GM12878 (cell line): Measurements from ENCODE around the gene HMOX2. TPM values are rescaled to one million over a fixed set of nuclear protein-coding genes. Genes with fewer than 3 reads are reported as not detected.

ENCODE experiments used
- ATAC-seq: fragments of 200-7000 bp; cut with Tn5 transposase; 3 replicates; pipeline ENCODE4 v1.9.1; 2020; ENCODE audit warnings: mild to moderate bottlenecking, moderate library complexity
- BruUV-seq: library from RNA; stranded (reverse); fragments of 400-500 nt; replicated peaks from 2 replicates; lab custom pipeline; 2021; lab: Mats Ljungman, UMichigan
- CTCF ChIA-PET: fragments of 300-600 bp; sonication (Branson Sonifier 250); formaldehyde crosslinking; extraction: SDS; loops from one replicate; lab custom pipeline; 2021; ENCODE audit warnings: inconsistent platforms; lab: Yijun Ruan, JAX
- POLR2A ChIA-PET: fragments of 350-600 bp; formaldehyde crosslinking; extraction: SDS; loops from one replicate; lab custom pipeline; 2021; ENCODE audit warnings: inconsistent platforms; lab: Charles Lee
- RAD21 ChIA-PET: fragments of 300-600 bp; sonication (Branson Sonifier 250); formaldehyde crosslinking; loops from one replicate; lab custom pipeline; 2023; ENCODE audit warnings: antibody characterized with exemption; ENCODE audit not compliant: unreplicated experiment; lab: Charles Lee
- SMC1A ChIA-PET: fragments of 300-600 bp; sonication (Branson Sonifier 250); formaldehyde crosslinking; loops from one replicate; lab custom pipeline; 2023; ENCODE audit not compliant: unreplicated experiment, uncharacterized antibody; lab: Charles Lee
- DNase-seq: peaks from one replicate; pipeline ENCODE4 v3.0.0-alpha.2; 2011; ENCODE audit warnings: low read depth, low spot score
- FAIRE-seq: peaks from 3 replicates; lab custom pipeline; 2011; peaks lifted over from hg19 to GRCh38; lab: Jason Lieb, UNC
- H2AFZ ChIP-seq: 2 replicates; pipeline ENCODE4 v1.6.0; 2011; ENCODE audit warnings: low read depth, low read length, control low read depth; ENCODE audit not compliant: control insufficient read depth
- H3K27ac ChIP-seq: 2 replicates; pipeline ENCODE4 v1.5.1; 2011; ENCODE audit warnings: control low read depth; ENCODE audit not compliant: control insufficient read depth, insufficient read depth
- H3K27me3 ChIP-seq, 2 experiments: replicated peaks in 1 of 2; 2 replicates each; pipeline versions ENCODE4 v1.6.0 to v1.6.1; 2011; ENCODE audit warnings: low read length in 1 of 2; ENCODE audit not compliant: control insufficient read depth in 2 of 2, insufficient read depth in 2 of 2
- H3K36me3 ChIP-seq, 2 experiments: 2 replicates each; pipeline ENCODE4 v1.5.1; 2011; ENCODE audit warnings: low read length in 1 of 2; ENCODE audit not compliant: control insufficient read depth in 2 of 2, insufficient read depth in 2 of 2
- H3K4me1 ChIP-seq: 2 replicates; pipeline ENCODE4 v1.6.1; 2011; ENCODE audit warnings: mild to moderate bottlenecking, low read length, moderate library complexity, mixed read lengths; ENCODE audit not compliant: control insufficient read depth, insufficient read depth
- H3K4me2 ChIP-seq: 2 replicates; pipeline ENCODE4 v1.6.0; 2011; ENCODE audit warnings: control low read depth; ENCODE audit not compliant: control insufficient read depth, insufficient read depth
- H3K4me3 ChIP-seq: fragments of 200-600 bp; sonication (generic); 2 replicates; pipeline ENCODE4 v1.5.1; 2016
- H3K79me2 ChIP-seq: 2 replicates; pipeline ENCODE4 v1.6.0; 2011; ENCODE audit warnings: low read length; ENCODE audit not compliant: control insufficient read depth, insufficient read depth
- H3K9ac ChIP-seq: 2 replicates; pipeline ENCODE4 v1.8.0; 2011; ENCODE audit warnings: low read length, control low read depth, mixed read lengths; ENCODE audit not compliant: control insufficient read depth, insufficient read depth
- H3K9me3 ChIP-seq: replicated peaks from 3 replicates; pipeline ENCODE4 v1.5.1; 2011; ENCODE audit warnings: mild to moderate bottlenecking, low read length; ENCODE audit not compliant: control insufficient read depth, insufficient read depth
- H4K20me1 ChIP-seq: 2 replicates; pipeline ENCODE4 v1.6.0; 2011; ENCODE audit not compliant: control insufficient read depth, insufficient read depth
- ATF2 ChIP-seq: IDR thresholded peaks from 2 replicates; pipeline ENCODE4 v1.6.1; 2012; ENCODE audit warnings: low read length, inconsistent platforms
- CHD4 ChIP-seq: fragments of 200-600 bp; sonication (generic); IDR thresholded peaks from 2 replicates; pipeline ENCODE4 v1.6.1; 2016; ENCODE audit warnings: mild to moderate bottlenecking
- EED ChIP-seq: sonication (generic); IDR thresholded peaks from 2 replicates; pipeline ENCODE4 v1.6.1; 2016; ENCODE audit warnings: antibody characterized with exemption, low read depth
- JUND ChIP-seq: IDR thresholded peaks from 2 replicates; pipeline ENCODE4 v1.6.1; 2012; ENCODE audit warnings: low read depth, mild to moderate bottlenecking, low read length, improper control_type of control experiment, moderate library complexity
- MEF2B ChIP-seq: fragments of 450-650 bp; IDR thresholded peaks from 2 replicates; pipeline ENCODE4 v1.6.1; 2018; ENCODE audit warnings: mild to moderate bottlenecking, moderate library complexity; ENCODE audit not compliant: partially characterized antibody, poor library complexity, severe bottlenecking
- PBX3 ChIP-seq: IDR thresholded peaks from 2 replicates; pipeline ENCODE4 v1.6.1; 2011; ENCODE audit warnings: mild to moderate bottlenecking, low read depth, low read length, moderate library complexity; ENCODE audit not compliant: insufficient replicate concordance
- SIX5 ChIP-seq: IDR thresholded peaks from 2 replicates; pipeline ENCODE4 v1.6.1; 2011; ENCODE audit warnings: mild to moderate bottlenecking, low read depth, low read length, moderate library complexity; ENCODE audit not compliant: severe bottlenecking
- WGBS: methylation state at CpG from one replicate; pipeline ENCODE4 v1.1.6; 2016; ENCODE audit warnings: low lambda C conversion rate; ENCODE audit not compliant: insufficient replicate concordance, insufficient coverage; ENCODE audit errors: missing lambda C conversion rate; 5-methylcytosine and 5-hydroxymethylcytosine counted together
- in situ Hi-C: fragments of 300-500 bp; cut with MboI; formaldehyde crosslinking; loops from 9 replicates; pipeline ENCODE4 v1.14.3; 2018; ENCODE audit warnings: mixed read lengths
- intact Hi-C: fragments of 100-400 bp; cut with micrococcal nuclease; formaldehyde crosslinking; loops from one replicate; pipeline ENCODE4 v1.14.2; 2022; ENCODE audit not compliant: unreplicated experiment
- polyA plus RNA-seq, 11 experiments: library from polyadenylated mRNA; depleted of rRNA in 4 of 11; unstranded in 6 of 11; stranded (reverse) in 5 of 11; fragments of >200 nt; fragmentation: Nextera tagmentation in 4 of 11; fragmentation: Illumina TruSeq in 1 of 11; extraction: Ambion mirVana in 4 of 11; extraction: Trizol in 1 of 11; gene quantifications; 1 replicate in 1 of 11; 2 replicates in 10 of 11; pipeline versions ENCODE4 v1.2.1 to v1.2.3, GENCODE V29; 2011 to 2016; ENCODE audit warnings: inconsistent platforms in 2 of 11, missing spikeins in 2 of 11, low read depth in 1 of 11
- total RNA-seq, 4 experiments: library from RNA; depleted of rRNA in 3 of 4; stranded (reverse); fragments of >200 nt in 3 of 4; fragmentation: Illumina TruSeq in 1 of 4; extraction: Trizol in 1 of 4; gene quantifications; 2 replicates each; pipeline versions ENCODE4 v1.2.1 to v1.2.3, GENCODE V29; 2013 to 2021
- TF ChIP-seq, protein P1 (sequence below): fragments of 450-650 bp; formaldehyde crosslinking; IDR thresholded peaks from 2 replicates; pipeline ENCODE4 v1.4.0; 2022; ENCODE audit warnings: mild to moderate bottlenecking, moderate library complexity

HMOX2 gene
- total and polyA plus RNA-seq, 10 of the 15 experiments (the other 5 are each of a cell fraction or from before 2014, with no cell fraction given), result 26.4 to 111 (median 57.8) TPM

DNA sequence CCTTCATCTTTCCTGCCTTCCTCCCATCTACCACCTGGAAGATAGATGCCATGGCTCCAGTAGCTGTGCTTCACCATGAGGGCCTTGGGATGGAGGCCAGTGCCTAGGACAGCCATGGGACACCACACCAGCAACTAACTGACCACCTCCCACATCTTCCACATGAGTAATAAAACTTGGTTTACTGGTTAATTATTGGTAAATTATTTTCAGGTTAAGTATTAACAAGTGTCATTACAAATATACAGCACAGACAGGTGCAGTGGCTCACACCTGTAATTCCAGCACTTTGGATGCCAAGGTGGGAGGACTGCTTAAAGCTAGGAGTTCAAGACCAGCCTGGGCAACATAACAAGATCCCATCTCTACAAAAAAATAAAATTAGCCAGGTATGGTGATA lies 48.4 kb downstream of the HMOX2 start (continued):
- no peak for TF ChIP-seq MEF2B
- no peak for TF ChIP-seq PBX3

DNA sequence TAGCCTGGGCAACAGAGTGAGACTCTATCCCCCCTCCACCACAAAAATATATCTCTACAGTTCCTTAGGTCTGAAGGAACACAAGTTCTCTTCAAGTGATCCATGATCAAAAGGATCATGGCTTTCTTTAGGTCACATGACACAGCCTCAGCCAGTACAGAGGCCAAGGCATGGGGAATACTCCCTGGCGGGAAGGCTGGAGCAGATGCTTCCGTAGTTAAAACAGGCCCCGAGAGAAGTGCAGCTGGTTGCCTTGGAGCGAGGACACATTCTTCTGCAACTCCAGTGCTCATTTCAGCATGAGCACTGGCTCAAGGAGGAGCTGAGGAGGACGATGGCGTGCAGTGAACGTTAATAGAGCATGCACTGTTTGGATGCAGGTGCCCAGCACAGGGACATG lies 48.9 kb downstream of the HMOX2 start:
- RAD21 ChIA-PET, result no interaction called here

More for the DNA sequence above, 48.9 kb downstream of the HMOX2 start:
- Histone ChIP-seq H3K4me2 (no peak overlapping the region), H3K27ac (no peak overlapping the region), H3K79me2 (no peaks in the 10 kb centered on the region), H3K36me3 (no peaks in the 10 kb centered on the region; a peak in 1 of 4 replicates), H3K4me1 (peaks cover 17% of the 10 kb centered on the region), H2AFZ (no peak overlapping the region), H3K9me3 (no peaks in the 10 kb centered on the region), H3K4me3 (no peak overlapping the region), H3K27me3 (no peaks in the 10 kb centered on the region), H4K20me1 (no peaks in the 10 kb centered on the region), H3K9ac (no peak overlapping the region)
- no TSS peak for BruUV-seq
- DNase-seq (no peak), FAIRE-seq (no peak), ATAC-seq (no peak)
- ChIA-PET CTCF (interaction anchor here (1.2 to 1.3 kb wide), 3 partner anchors 8 to 61 kb away, joined by 3 read pairs; no protein-coding TSS in a partner anchor), POLR2A (interaction anchor here (1.4 kb wide), 1 partner anchor 14 kb away, joined by 4 read pairs; the partner anchor contains the start of gene CDIP1), SMC1A (interaction anchor here (1.4 to 1.8 kb wide), 2 partner anchors 9 to 11 kb away, joined by 3 to 5 read pairs; no protein-coding TSS in a partner anchor)
- 59% methylated on average over 7 of the region's 7 CpGs for WGBS
- intact Hi-C loops (no loop called here), in situ Hi-C loops (no loop called here)
- no peak for TF ChIP-seq EED
- TF ChIP-seq, protein P1, sequence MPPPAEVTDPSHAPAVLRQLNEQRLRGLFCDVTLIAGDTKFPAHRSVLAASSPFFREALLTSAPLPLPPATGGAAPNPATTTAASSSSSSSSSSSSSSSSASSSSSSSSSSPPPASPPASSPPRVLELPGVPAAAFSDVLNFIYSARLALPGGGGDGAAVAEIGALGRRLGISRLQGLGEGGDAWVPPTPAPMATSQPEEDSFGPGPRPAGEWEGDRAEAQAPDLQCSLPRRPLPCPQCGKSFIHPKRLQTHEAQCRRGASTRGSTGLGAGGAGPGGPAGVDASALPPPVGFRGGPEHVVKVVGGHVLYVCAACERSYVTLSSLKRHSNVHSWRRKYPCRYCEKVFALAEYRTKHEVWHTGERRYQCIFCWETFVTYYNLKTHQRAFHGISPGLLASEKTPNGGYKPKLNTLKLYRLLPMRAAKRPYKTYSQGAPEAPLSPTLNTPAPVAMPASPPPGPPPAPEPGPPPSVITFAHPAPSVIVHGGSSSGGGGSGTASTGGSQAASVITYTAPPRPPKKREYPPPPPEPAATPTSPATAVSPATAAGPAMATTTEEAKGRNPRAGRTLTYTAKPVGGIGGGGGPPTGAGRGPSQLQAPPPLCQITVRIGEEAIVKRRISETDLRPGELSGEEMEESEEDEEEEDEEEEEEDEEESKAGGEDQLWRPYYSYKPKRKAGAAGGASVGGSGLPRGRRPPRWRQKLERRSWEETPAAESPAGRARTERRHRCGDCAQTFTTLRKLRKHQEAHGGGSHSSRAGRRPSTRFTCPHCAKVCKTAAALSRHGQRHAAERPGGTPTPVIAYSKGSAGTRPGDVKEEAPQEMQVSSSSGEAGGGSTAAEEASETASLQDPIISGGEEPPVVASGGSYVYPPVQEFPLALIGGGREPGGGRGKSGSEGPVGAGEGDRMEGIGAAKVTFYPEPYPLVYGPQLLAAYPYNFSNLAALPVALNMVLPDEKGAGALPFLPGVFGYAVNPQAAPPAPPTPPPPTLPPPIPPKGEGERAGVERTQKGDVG (CRISPR knock-in tag), result no peak
- no peak for TF ChIP-seq JUND
- no peak for TF ChIP-seq CHD4
- TF ChIP-seq ATF2, result no peak
- no peak for TF ChIP-seq SIX5
